Globus pallidus (tissue), 1 donor: ENCODE data around the gene ADAMTS12.

Experiments used
- DNase-seq: peaks from one replicate; pipeline ENCODE4 v3.0.0-alpha.2; 2015; ENCODE audit warnings: low spot score

The ADAMTS12 gene

GRCh38 chr5:33476992-33477391 is 414.8 kb downstream of the ADAMTS12 start:
- DNase-seq, result no peak

GRCh38 chr5:33475706-33476105 is 416.1 kb downstream of the ADAMTS12 start:
- DNase-seq, result no peak

GRCh38 chr5:33474931-33475499 is 416.8 kb downstream of the ADAMTS12 start:
- no peak for DNase-seq

- no peak for DNase-seq
Measured at GRCh38 chr5:33474004-33474403, 417.8 kb downstream of the ADAMTS12 start.
